Endothelial cell of umbilical vein (primary cell): ENCODE data around the gene CLRN3. TPM values are rescaled to one million over a fixed set of nuclear protein-coding genes. Genes with fewer than 3 reads are reported as not detected.

ENCODE experiments used
- BruUV-seq: library from RNA; stranded (reverse); fragments of 400-500 nt; replicated peaks from 2 replicates; lab custom pipeline; 2021; lab: Mats Ljungman, UMichigan
- CTCF ChIA-PET: fragments of 300-600, 350-600 bp; sonication (Branson Sonifier 250); formaldehyde crosslinking; loops from one replicate; lab custom pipeline; 2021; ENCODE audit warnings: antibody characterized with exemption, inconsistent platforms; lab: Charles Lee
- POLR2A ChIA-PET: fragments of 300-600, 350-600 bp; sonication (Branson Sonifier 250); formaldehyde crosslinking; loops from one replicate; lab custom pipeline; 2021; ENCODE audit warnings: antibody characterized with exemption, inconsistent platforms; lab: Charles Lee
- DNase-seq: peaks from one replicate; pipeline ENCODE4 v3.0.0-alpha.2; 2011; ENCODE audit warnings: low read depth, low spot score
- FAIRE-seq: peaks from 2 replicates; lab custom pipeline; 2011; peaks lifted over from hg19 to GRCh38; lab: Jason Lieb, UNC
- H2AFZ ChIP-seq: 2 replicates; pipeline ENCODE4 v1.6.0; 2012; ENCODE audit warnings: low read depth, low read length, control low read depth, inconsistent platforms
- H3K27ac ChIP-seq: 2 replicates; pipeline ENCODE4 v1.5.1; 2011; ENCODE audit warnings: low read depth, mild to moderate bottlenecking, control low read depth, low read length, moderate library complexity; ENCODE audit not compliant: insufficient read depth
- H3K27me3 ChIP-seq, 2 experiments: 2 replicates each; pipeline versions ENCODE4 v1.6.0 to v1.6.1; 2011; ENCODE audit warnings: low read length in 2 of 2, mixed read lengths in 1 of 2; ENCODE audit not compliant: control insufficient read depth in 2 of 2, insufficient read depth in 2 of 2
- H3K36me3 ChIP-seq, 2 experiments: 2 replicates in 1 of 2; 3 replicates in 1 of 2; pipeline ENCODE4 v1.5.1; 2011; ENCODE audit warnings: low read length in 2 of 2, mild to moderate bottlenecking in 1 of 2, moderate library complexity in 1 of 2; ENCODE audit not compliant: control insufficient read depth in 2 of 2, insufficient read depth in 2 of 2; ENCODE audit errors: extremely low read depth in 1 of 2
- H3K4me1 ChIP-seq: 3 replicates; pipeline ENCODE4 v1.5.1; 2011; ENCODE audit warnings: mild to moderate bottlenecking, low read length; ENCODE audit not compliant: control insufficient read depth, insufficient read depth; ENCODE audit errors: extremely low read depth
- H3K4me2 ChIP-seq: 2 replicates; pipeline ENCODE4 v1.6.1; 2011; ENCODE audit warnings: low read length, control low read depth, mixed read lengths; ENCODE audit not compliant: insufficient read depth
- H3K4me3 ChIP-seq, 3 experiments: fragments of 200-600 bp in 1 of 3; sonication (generic), shearing (Covaris generic) in 1 of 3; replicated peaks in 1 of 3; 2 replicates each; pipeline ENCODE4 v1.5.1; 2011 to 2016; ENCODE audit warnings: control low read depth in 3 of 3, low read length in 3 of 3, mild to moderate bottlenecking in 2 of 3, inconsistent platforms in 1 of 3, low read depth in 1 of 3, moderate library complexity in 1 of 3; ENCODE audit not compliant: insufficient read depth in 1 of 3
- H3K79me2 ChIP-seq: 2 replicates; pipeline ENCODE4 v1.6.0; 2012; ENCODE audit warnings: low read length, inconsistent platforms; ENCODE audit not compliant: control insufficient read depth, insufficient read depth
- H3K9ac ChIP-seq: replicated peaks from 2 replicates; pipeline ENCODE3; 2011; ENCODE audit warnings: low read length, control low read depth; ENCODE audit not compliant: insufficient read depth; ENCODE audit errors: extremely low read depth
- H3K9me1 ChIP-seq: replicated peaks from 3 replicates; pipeline ENCODE4 v1.6.0; 2011; ENCODE audit warnings: mild to moderate bottlenecking, low read length; ENCODE audit not compliant: control insufficient read depth, insufficient read depth; ENCODE audit errors: extremely low read depth
- H3K9me3 ChIP-seq: replicated peaks from 2 replicates; pipeline ENCODE4 v1.5.1; 2012; ENCODE audit warnings: low read length, inconsistent platforms; ENCODE audit not compliant: control insufficient read depth, insufficient read depth
- H4K20me1 ChIP-seq: replicated peaks from 2 replicates; pipeline ENCODE3; 2011; ENCODE audit warnings: mild to moderate bottlenecking, low read length; ENCODE audit not compliant: control insufficient read depth, insufficient read depth; ENCODE audit errors: extremely low read depth
- EZH2 ChIP-seq: IDR thresholded peaks from 2 replicates; pipeline ENCODE4 v1.6.1; 2012; ENCODE audit warnings: borderline replicate concordance, low read depth, mild to moderate bottlenecking, moderate library complexity, low read length, inconsistent platforms; ENCODE audit not compliant: severe bottlenecking
- FOS ChIP-seq: IDR thresholded peaks from 2 replicates; pipeline ENCODE4 v1.6.1; 2011; ENCODE audit warnings: mild to moderate bottlenecking, low read length, moderate library complexity, borderline replicate concordance; ENCODE audit not compliant: insufficient read depth
- GATA2 ChIP-seq: IDR thresholded peaks from 2 replicates; pipeline ENCODE4 v1.7.0; 2011; ENCODE audit warnings: low read depth, mild to moderate bottlenecking, moderate library complexity, mixed read lengths, low read length; ENCODE audit not compliant: insufficient read length, insufficient read depth
- JUN ChIP-seq: IDR thresholded peaks from 2 replicates; pipeline ENCODE4 v1.6.1; 2011; ENCODE audit warnings: borderline replicate concordance, low read depth; ENCODE audit not compliant: insufficient read length, insufficient read depth
- MYC ChIP-seq: IDR thresholded peaks from one replicate; pipeline ENCODE4 v1.6.1; 2011; ENCODE audit warnings: mild to moderate bottlenecking, low read depth, low read length
- POLR2A ChIP-seq: IDR thresholded peaks from 2 replicates; pipeline ENCODE4 v1.6.1; 2012; ENCODE audit warnings: low read depth, mild to moderate bottlenecking, control low read depth, low read length
- POLR2AphosphoS5 ChIP-seq: IDR thresholded peaks from 2 replicates; pipeline ENCODE4 v1.6.1; 2012; ENCODE audit warnings: low read depth, mild to moderate bottlenecking, control low read depth, low read length, moderate library complexity; ENCODE audit not compliant: insufficient read depth
- dilution Hi-C: fragments of 300-500 bp; cut with MboI; formaldehyde crosslinking; loops from one replicate; pipeline ENCODE4 v1.15.0; 2019; ENCODE audit warnings: low sequenced_read_pairs; ENCODE audit not compliant: extremely low pct_ligation_motif_present
- intact Hi-C: fragments of 100-400 bp; cut with micrococcal nuclease; formaldehyde crosslinking; loops from one replicate; pipeline ENCODE4 v1.10.0; 2022
- polyA plus RNA-seq, 4 experiments: library from polyadenylated mRNA; depleted of rRNA in 3 of 4; stranded (reverse) in 3 of 4; unstranded in 1 of 4; fragments of >200 nt; gene quantifications; 2 replicates each; pipeline versions ENCODE4 v1.2.1 to v1.2.3, GENCODE V29; 2011 to 2012; ENCODE audit warnings: missing spikeins in 1 of 4
- total RNA-seq: library from RNA; stranded (reverse); gene quantifications from 2 replicates; pipeline ENCODE4 v1.2.3, GENCODE V29; 2021
- TF ChIP-seq, protein P1 (sequence below): IDR thresholded peaks from 2 replicates; pipeline ENCODE4 v1.6.1; 2011; ENCODE audit not compliant: insufficient read depth, insufficient read length
- TF ChIP-seq, protein P2 (sequence below), 2 donors: IDR thresholded peaks; 1 replicate in 1 of 2; 2 replicates in 1 of 2; pipeline ENCODE4 v1.5.1; 2011; ENCODE audit warnings: low read length in 2 of 2, mild to moderate bottlenecking in 2 of 2, moderate library complexity in 2 of 2, control low read depth in 1 of 2, inconsistent platforms in 1 of 2, low read depth in 1 of 2; ENCODE audit not compliant: insufficient read depth in 1 of 2; ENCODE audit errors: extremely low read depth in 1 of 2

The CLRN3 gene
- total and polyA plus RNA-seq, 2 donors (not counting 3 experiments of a cell fraction or from before 2014, with no cell fraction given) = 0.07 TPM; not detected in 1

DNA sequence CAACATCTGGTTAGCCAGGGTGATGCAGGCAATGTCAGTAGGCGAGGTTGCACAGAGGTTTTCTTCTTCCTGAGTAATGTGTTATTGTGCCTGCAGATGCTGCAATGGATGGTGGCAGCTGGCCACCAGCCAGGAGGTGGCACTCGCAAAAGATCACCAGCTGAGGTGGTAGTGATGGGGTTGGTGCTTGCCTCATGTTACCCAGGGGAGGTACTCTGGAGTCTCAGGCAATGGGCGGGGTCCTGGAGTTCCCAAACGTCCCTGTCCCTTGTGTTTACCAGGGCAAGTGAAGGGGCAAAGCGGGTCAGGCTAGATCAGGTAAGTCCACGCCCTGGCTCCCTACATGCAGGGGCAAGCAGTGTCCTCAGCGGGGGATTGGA, 21.1 kb downstream of the CLRN3 start:
- CTCF ChIA-PET = interaction anchor here (0.8 to 6.2 kb wide), 3 partner anchors 139 to 198 kb away, joined by 4 to 66 read pairs (median 4); no protein-coding TSS in a partner anchor
- DNase-seq (no peak), FAIRE-seq (no peak)
- intact Hi-C loops (loop anchor here (2.0 kb wide), 1 partner anchor 279 kb away; no protein-coding TSS in a partner anchor), dilution Hi-C loops (no loop called here)
- Histone ChIP-seq H3K36me3 (no peaks in the 10 kb centered on the region), H3K9ac (no peak overlapping the region), H3K9me3 (no peaks in the 10 kb centered on the region), H3K79me2 (no peaks in the 10 kb centered on the region), H3K27me3 (peaks cover 9 to 22% of the 10 kb centered on the region in 2 experiments), H4K20me1 (no peaks in the 10 kb centered on the region), H3K9me1 (no peaks in the 10 kb centered on the region), H3K4me3 (no peak overlapping the region), H3K27ac (no peak overlapping the region), H3K4me1 (peaks cover 5% of the 10 kb centered on the region), H3K4me2 (no peak overlapping the region), H2AFZ (no peak overlapping the region)
- BruUV-seq = no TSS peak
- TF ChIP-seq FOS (no peak), POLR2AphosphoS5 (no peak), EZH2 (no peak), MYC (no peak), POLR2A (no peak), JUN (no peak), GATA2 (no peak)
- TF ChIP-seq, protein P1, sequence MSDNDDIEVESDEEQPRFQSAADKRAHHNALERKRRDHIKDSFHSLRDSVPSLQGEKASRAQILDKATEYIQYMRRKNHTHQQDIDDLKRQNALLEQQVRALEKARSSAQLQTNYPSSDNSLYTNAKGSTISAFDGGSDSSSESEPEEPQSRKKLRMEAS = no peak
- TF ChIP-seq, protein P2, sequence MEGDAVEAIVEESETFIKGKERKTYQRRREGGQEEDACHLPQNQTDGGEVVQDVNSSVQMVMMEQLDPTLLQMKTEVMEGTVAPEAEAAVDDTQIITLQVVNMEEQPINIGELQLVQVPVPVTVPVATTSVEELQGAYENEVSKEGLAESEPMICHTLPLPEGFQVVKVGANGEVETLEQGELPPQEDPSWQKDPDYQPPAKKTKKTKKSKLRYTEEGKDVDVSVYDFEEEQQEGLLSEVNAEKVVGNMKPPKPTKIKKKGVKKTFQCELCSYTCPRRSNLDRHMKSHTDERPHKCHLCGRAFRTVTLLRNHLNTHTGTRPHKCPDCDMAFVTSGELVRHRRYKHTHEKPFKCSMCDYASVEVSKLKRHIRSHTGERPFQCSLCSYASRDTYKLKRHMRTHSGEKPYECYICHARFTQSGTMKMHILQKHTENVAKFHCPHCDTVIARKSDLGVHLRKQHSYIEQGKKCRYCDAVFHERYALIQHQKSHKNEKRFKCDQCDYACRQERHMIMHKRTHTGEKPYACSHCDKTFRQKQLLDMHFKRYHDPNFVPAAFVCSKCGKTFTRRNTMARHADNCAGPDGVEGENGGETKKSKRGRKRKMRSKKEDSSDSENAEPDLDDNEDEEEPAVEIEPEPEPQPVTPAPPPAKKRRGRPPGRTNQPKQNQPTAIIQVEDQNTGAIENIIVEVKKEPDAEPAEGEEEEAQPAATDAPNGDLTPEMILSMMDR (IDR thresholded peaks at IDR 0.05; ENCODE audit: extremely low read depth in 1 of 2, insufficient read depth in 1 of 2, low read depth in 1 of 2, low read length in 2 of 2) = no peak
- POLR2A ChIA-PET = no interaction called here
